GM20431 (cell line): ENCODE results near the gene SET.

Experiments used
- in situ Hi-C: fragments of 300-500 bp; cut with MseI, MboI; formaldehyde crosslinking; loops from one replicate; pipeline ENCODE4 v1.15.0; 2020; ENCODE audit warnings: low sequenced_read_pairs; ENCODE audit not compliant: unreplicated experiment

The SET gene

GRCh38 chr9:128706671-128707381, 17.8 kb downstream of the SET start:
- in situ Hi-C loops = no loop called here

DNA sequence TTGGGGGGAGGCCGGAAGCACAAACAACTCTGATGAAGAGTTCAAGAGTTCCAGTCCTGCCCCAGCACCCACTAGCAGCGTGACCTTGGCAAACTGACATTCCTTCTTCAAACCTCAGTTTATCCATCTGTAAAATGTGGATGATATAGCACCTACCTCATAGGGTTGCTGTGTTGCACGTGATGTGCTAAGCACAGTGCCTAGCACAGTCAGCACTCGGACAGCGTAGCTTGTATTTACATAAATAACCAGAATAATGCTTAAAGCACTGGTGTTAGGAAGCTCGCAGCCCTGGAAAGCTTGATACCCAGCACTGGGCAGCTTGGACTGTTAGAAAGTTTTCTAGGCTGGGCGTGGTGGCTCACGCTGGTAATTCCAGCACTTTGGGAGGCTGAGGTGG, 18.4 kb downstream of the SET start:
- in situ Hi-C loops = no loop called here

DNA sequence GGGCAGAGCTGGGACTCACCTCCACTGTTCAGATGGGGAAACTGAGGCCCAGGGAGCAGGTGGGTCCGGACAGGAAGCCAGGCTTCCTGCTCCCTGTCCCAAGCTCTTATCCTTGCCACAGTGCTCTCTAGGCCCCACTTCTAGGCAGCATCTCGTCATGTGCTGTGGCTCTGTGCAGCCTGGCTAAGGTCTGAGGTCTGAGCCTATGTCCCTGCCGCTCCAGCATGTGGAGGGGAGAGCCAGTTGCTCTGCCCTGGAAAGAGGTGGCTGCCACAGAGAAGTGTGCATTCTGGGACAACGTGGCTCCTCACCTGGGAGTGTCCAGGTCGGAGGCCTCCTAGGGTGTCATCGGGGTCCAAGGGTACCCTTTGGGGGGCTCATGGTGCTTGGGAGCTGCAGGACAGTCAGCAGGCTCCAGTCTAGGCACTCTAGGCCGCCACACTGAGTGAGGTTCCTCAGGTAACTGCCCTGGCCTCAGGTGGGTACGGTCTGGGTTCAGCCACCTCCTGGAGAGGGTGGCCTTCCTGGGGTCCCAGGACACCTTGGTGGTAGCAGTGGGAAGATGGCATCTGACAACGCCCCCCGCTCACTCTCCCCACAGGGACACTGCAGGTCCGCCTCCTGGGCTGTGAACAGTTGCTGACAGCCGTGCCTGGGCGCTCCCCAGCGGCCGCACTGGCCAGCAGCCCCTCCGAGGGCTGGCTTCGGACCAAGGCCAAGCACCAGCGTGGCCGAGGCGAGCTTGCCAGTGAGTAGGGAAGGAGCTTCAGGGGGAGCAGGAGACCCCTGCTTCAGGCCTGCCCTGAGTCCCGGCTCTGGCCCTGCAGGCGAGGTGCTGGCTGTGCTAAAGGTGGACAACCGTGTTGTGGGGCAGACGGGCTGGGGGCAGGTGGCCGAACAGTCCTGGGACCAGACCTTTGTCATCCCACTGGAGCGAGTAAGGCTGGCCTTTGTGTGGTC, 23.7 kb downstream of the SET start:
- in situ Hi-C loops = no loop called here

GRCh38 chr9:128713411-128713780, 24.4 kb downstream of the SET start:
- in situ Hi-C loops = no loop called here

- in situ Hi-C loops = no loop called here
Observed at GRCh38 chr9:128713941-128714573, 25.0 kb downstream of the SET start.

- in situ Hi-C loops = no loop called here
Observed at GRCh38 chr9:128714586-128715435, 25.8 kb downstream of the SET start.

DNA sequence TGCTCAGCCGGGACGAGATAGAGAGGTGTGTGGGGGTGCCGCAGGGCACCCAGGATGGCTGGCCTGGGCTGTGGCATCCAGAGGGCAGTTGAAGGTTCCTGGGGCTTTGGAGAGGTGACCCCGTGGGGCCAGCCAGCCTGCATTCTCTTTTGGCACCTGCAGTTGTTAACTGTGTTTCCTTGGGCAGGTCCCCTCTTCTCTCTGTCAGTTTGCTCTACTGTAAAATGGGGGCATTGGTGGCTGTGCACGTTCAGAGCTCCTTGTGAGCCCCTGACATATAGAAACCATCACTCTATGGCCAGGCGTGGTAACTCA, 26.4 kb downstream of the SET start:
- in situ Hi-C loops = no loop called here

DNA sequence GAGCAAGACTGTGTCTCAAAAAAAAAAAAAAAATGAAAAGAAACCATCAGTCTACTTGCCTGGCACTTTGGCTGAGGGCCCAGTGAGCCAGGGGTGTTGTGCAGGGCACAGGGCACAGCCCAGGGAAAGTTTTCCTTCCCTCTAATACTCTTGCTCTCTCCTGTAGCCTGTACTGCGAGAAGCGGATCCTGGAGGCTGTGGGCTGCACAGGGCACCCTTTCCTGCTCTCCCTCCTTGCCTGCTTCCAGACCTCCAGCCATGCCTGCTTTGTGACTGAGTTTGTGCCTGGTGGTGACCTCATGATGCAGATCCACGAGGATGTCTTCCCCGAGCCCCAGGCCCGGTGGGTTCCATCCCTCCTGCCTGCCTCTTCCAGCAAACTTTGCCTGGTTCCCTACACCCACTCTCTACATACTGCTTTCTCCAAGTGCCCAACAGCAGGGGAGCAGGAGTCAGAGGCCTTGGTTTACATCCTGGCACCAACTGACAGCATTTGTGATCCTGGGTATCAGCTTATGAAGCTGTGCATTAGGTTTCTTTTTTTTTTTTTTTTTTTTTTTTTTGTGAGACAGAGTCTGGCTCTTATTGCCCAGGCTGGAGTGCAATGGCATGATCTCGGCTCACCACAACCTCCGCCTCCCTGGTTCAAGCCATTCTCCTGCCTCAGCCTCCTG, 27.7 kb downstream of the SET start:
- in situ Hi-C loops = no loop called here

GRCh38 chr9:128718047-128718446, 29.0 kb downstream of the SET start:
- in situ Hi-C loops = no loop called here

DNA sequence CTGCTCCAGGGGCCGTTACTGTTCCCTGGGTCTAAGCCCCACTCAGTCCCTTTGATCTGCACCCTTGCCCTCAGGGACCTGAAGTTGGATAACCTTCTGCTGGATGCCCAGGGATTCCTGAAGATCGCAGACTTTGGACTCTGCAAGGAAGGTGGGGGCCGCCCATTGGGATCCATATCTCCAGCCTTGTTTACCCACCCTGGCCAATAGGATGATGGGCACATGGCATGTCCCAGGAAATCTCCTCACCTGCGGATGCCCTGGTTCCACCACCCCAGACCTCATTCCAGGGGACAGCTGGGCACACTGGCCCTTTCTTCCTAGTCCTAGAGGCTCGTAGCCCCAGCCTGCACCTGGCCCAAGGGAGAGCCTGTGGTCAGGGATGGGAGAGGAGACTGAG, 29.5 kb downstream of the SET start:
- in situ Hi-C loops = no loop called here

DNA sequence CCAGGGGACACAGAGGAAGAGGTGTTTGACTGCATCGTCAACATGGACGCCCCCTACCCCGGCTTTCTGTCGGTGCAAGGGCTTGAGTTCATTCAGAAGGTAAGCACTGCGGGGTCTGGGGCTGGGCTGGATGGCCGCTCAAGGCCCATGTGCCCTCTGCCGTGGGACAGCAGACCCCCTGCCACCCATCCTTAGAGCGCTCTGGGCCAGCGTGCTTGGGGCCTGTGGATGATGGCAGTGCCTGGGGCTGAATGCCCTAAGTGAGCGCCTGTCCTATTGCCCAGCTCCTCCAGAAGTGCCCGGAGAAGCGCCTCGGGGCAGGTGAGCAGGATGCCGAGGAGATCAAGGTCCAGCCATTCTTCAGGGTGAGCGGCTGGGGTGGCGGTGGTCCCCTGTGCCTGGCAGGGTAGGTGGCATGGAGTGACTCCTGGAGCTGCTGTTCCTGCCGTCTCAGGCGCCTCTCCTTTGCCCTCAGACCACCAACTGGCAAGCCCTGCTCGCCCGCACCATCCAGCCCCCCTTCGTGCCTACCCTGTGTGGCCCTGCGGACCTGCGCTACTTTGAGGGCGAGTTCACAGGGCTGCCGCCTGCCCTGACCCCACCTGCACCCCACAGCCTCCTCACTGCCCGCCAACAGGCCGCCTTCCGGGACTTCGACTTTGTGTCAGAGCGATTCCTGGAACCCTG, 31.0 kb downstream of the SET start:
- in situ Hi-C loops = no loop called here

DNA sequence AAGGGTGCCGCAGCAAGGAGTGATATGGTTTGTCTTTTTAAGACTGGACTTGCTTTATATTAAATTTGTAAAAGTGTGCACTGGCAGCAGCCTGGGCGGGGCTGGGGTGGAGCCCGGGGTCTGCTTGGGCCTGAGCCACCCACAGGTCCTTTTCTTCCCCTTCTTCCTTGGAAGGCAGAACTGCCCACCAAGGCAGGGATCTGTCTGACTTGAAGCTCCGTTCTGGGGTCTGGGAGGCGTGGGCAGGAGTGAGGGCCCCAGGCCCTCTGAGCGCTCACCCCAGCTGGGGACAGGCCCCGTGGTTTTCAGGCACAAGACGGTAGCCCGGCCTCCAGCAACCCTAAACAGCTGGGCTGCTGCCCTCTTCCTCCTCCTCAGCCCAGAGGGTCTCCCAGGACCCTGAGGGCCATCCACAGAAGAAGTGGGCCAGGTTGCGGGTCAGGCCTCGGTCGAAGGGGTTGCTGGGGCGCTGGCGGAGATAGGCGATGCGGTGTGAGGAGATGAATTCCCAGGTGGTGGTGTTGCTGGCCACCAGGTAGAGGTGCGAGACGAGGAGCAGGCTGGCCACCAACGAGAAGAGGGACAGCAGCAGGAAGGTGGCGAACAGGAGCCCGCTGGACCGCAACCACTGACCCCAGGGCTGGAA, 31.9 kb downstream of the SET start:
- in situ Hi-C loops = no loop called here

GRCh38 chr9:128721487-128722010, 32.5 kb downstream of the SET start:
- in situ Hi-C loops = no loop called here

DNA sequence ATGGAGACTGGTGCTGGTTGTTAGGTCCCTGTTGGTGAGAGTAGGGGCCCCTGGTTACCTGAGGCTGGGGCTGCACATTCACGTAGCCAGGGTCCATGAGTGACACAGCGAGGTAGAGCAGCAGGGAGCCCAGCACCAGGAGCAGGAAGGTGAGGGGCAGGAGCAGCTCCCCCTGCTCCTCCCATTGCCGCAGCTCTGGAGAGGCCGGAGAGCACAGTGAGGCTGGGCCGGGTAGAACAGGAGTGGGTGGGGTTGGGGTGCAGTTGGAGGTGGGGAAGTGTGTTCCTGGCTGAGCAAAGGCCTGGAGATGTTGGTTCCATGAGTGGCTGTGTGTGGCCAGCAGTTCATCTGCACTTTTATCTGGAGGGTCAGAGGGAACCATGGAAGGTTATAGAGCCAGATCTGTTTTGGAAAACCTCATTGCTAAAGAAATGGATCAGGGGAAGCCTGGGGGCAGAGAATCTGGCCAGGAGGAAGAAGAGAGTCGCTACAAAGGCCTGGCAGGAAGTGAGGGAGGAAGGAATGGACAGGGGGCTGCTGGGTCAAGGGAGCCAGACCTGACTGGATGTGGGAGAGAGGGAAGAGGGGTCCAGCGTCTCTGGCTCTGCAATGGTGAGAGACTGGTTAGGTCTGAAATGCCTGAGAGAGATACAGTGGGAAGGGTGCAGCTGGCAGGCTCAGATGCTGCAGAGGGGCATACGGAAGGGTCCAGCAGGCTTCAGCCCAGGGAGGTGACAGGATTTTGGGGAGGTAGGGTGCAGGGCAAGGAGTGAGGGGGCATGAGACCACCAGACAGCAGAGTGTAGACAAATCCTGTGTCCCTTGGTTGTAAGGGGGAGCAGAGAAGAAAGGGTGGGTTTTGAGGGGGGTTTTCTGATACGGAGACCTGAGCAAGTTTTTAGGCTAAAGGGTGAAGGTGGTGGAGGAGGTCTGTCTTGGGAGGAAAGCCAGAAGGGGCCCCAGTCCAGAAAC, 33.6 kb downstream of the SET start:
- in situ Hi-C loops = no loop called here

DNA sequence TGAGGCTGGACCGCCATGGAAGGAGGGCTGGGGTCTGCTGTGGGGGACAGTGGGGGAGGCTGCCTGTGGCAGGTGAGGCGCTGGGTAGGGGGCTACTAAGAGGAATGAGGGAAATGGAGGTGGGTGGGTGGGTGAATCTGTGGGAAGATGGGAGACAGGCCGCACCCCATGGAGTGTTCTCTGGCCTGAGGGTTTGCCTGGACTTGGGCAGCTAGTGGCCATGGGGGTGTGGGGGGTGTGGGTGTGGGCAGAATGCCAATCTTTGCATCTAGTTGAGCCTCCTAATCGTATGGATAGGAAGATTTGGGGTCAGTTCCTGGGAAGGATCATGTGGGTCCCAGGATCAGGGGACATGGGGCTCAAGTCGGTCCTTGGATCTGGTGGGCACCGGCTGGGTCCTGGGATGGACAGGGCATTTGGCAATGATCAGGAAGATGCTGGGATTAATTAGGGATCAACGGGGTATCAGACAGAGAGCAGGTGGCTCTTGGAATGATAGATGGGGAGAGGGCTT, 34.4 kb downstream of the SET start:
- in situ Hi-C loops = no loop called here

- in situ Hi-C loops = no loop called here
Observed at GRCh38 chr9:128723866-128724743, 35.1 kb downstream of the SET start, which contains the start of gene ZDHHC12. ZDHHC12 (minus strand) TSS chr9:128724127; CDS start chr9:128724093, 34 bp downstream.
